Islet precursor cell (in vitro differentiated cells): ENCODE data around the gene MAP3K14.

Experiments used
- DNase-seq: peaks from one replicate; pipeline ENCODE4 v3.0.0-alpha.2; 2018

MAP3K14 gene

GRCh38 chr17:45277216-45277849 lies 39.5 kb downstream of the MAP3K14 start:
- DNase-seq: peak; percentile 96

GRCh38 chr17:45276031-45276430 lies 40.8 kb downstream of the MAP3K14 start:
- DNase-seq: no peak

DNA sequence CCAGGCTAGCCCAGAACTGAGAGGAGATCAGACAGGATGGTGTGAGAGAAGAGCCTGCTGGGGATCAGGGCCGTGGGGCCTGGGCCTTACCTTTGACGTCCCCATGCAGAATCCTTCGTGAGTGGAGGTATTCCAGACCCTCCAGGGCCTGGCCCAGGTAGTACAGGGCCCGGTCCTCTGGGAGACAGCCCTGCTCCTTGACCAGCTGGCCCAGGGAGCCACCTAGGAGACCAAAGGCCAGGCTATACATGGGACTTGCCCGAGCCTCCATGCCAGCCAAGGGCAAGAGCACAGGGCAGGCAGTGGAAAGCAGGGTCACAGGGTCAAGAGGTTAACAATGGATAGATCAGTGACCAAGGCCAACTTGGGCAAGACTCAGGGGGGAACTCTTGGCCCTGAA lies 42.8 kb downstream of the MAP3K14 start:
- no peak for DNase-seq

- DNase-seq: peak; percentile 54
Measured at GRCh38 chr17:45273551-45273957, 43.3 kb downstream of the MAP3K14 start.

- DNase-seq: no peak
Measured at GRCh38 chr17:45271603-45272002, 45.2 kb downstream of the MAP3K14 start.

- peak; percentile 80 for DNase-seq
Measured at GRCh38 chr17:45270828-45271418, 45.9 kb downstream of the MAP3K14 start.

DNA sequence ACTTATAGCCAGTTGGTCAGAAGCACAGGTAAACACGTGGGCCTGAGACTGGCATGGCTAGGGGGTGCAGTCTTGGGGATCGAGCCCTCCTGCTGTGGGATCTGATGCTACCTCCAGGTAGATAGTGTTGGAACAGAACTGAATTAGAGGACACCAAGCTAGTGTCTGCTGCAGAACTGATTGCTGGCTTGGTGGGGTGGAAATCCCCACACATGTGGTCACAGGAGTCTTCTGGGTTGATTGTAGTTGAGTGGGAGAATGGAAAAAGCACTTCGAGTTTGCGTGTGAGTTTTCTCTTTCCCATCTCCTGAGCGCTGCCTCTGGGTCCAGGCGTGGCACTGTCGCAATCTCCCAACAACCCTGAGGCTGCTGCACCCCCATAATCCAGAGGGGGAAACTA lies 46.9 kb downstream of the MAP3K14 start:
- DNase-seq: no peak

DNA sequence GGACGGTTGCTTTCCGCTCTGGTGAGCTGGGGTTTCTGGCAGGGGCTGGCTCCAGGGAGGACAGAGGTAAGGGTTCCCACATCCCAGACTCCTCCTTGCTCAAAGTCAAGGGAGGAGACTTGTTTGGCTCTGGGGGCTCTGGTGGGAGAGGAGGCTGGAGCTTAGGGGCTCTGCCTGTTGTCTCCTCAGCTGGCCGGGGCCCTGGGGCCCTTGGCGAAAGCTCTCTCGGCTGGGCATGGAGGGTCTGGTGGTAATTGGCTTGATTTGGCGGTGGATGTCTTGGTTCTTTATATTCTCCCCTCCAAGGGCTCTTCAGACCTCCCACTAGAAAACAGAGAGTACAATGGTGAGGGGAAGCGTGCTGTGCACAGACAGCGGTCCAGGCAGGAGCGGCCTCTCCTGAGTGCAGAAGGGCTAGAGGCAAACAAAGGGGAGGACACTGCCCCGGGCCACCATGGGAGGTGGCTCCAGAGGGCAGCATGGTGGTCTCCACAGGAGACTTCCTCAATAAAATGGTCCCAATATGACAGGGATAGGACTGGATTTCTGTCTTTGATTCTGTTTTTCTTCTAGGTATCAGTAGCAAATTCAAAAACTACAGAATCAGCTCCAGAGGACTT lies 49.3 kb downstream of the MAP3K14 start:
- no peak for DNase-seq

GRCh38 chr17:45266372-45266926 lies 50.4 kb downstream of the MAP3K14 start:
- no peak for DNase-seq

DNA sequence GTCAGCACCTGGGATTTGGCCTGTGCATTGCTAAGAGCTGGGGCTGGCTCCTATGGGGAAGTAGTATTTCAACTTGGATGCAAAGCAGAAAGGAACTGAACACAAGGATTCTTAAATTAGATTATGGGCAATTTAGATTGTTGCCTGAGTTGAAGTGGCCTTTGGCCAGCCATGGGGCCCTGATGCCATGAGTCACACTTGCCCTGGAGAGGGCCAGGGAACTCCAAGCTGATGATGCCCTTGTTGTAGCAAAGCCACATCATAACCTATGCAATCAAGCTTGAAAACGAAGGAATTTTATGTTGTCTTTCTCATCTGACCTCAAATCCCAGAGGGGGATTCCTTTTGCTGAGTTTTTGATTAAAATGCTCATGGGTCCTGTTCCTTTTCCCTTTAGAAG lies 51.0 kb downstream of the MAP3K14 start:
- no peak for DNase-seq

- DNase-seq: no peak
Measured at GRCh38 chr17:45264988-45265387, 51.8 kb downstream of the MAP3K14 start.

DNA sequence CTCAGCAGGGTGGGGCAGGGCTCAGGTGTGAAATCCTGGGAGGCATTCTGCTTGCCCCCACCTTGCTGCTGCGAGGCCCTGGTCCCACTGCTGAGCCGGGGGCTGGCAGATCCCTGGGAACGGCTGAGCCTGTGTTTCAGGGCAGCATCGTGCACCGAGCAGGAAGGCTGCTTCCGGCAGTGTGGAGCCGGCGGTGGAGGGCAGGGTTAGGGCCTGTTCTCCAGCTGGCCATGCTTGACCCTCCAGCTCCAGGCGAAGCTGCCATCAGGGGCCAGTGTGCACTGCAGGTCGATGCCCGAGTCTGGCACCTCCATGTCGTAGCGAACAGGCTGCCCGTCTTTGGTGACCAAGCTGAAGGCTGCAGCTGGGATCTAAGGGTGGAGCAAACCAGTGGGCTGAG lies 52.4 kb downstream of the MAP3K14 start:
- no peak for DNase-seq

GRCh38 chr17:45263477-45263860 lies 53.4 kb downstream of the MAP3K14 start:
- no peak for DNase-seq

DNA sequence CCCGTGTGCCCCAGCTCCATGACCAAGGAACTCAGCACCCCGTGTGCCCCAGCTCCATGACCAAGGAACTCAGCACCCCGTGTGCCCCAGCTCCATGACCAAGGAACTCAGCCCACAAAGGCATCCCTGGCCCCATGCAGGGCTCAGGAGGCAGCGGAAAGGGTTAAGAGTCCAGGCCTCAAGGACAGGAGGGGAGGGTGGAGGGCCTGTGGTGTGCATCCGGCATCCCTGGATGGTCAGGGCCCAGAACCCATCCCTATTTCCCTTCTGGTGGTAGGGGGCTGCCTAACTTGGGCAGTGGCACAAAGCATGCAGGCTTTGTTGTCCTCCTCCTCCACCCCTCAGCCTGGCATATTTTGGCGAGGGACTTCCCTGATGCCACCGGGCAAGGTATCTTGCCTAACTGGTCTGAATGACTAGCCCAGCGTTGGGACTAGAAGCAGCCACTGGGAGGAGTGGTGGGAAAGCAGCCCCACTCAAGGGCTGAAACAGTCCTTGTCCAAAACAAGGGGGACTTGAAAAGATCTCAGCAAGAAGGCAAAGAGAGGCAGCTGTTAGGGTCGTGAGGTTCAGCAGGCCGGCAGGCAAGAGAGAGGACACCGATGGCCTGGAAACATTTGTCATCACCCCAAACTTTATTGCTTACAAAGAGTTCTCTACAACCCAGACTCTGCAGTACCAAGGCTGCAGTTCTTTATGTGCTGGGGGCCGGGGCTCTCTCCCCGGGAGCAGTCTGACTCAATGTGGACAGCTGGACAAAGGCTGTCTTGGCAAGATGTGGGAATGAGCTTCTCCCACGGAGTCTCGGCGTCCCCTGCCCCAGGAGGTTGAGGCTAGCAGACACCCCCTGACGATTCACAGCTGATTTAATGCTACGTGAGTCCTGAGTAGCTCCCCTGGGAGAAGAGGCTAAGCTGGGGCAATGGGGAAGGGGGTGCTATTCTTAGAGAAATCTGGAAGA lies 54.0 kb downstream of the MAP3K14 start:
- DNase-seq: no peak

- peak; percentile 85 for DNase-seq
Measured at GRCh38 chr17:45261577-45262515, 55.0 kb downstream of the MAP3K14 start, which contains the start of gene SPATA32. TSS of gene SPATA32 (minus strand) at chr17:45262094. CDS start at chr17:45262016, 78 bp downstream.

DNA sequence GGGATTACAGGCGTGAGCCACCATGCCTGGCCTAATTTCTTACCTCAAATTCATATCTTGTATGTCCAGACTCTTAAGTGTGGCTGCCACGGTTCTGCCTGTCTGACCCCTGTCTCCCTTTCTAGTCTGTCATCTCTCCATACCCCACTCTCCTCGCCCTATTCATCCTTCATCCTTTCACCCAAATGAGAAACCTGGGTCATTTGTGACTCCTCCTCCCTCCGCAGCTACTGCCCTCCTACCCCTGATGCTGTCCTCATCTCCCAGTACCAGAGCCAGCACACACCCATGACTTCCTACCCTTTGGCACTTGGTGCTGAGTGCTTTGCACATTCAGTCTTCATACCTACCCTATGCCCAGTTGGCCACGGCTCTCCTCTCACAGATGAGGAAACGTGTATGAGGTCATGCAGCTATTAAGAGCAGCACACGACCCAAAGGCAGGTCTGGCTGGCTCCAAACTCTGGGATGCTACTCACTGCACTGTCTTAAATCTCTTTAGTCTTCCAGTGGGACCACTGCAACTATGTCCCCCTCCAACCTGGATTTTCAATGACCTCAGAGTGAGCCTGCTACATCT lies 56.5 kb downstream of the MAP3K14 start:
- DNase-seq: no peak

- no peak for DNase-seq
Measured at GRCh38 chr17:45258981-45259380, 57.8 kb downstream of the MAP3K14 start.

GRCh38 chr17:45257115-45257514 lies 59.7 kb downstream of the MAP3K14 start:
- no peak for DNase-seq

DNA sequence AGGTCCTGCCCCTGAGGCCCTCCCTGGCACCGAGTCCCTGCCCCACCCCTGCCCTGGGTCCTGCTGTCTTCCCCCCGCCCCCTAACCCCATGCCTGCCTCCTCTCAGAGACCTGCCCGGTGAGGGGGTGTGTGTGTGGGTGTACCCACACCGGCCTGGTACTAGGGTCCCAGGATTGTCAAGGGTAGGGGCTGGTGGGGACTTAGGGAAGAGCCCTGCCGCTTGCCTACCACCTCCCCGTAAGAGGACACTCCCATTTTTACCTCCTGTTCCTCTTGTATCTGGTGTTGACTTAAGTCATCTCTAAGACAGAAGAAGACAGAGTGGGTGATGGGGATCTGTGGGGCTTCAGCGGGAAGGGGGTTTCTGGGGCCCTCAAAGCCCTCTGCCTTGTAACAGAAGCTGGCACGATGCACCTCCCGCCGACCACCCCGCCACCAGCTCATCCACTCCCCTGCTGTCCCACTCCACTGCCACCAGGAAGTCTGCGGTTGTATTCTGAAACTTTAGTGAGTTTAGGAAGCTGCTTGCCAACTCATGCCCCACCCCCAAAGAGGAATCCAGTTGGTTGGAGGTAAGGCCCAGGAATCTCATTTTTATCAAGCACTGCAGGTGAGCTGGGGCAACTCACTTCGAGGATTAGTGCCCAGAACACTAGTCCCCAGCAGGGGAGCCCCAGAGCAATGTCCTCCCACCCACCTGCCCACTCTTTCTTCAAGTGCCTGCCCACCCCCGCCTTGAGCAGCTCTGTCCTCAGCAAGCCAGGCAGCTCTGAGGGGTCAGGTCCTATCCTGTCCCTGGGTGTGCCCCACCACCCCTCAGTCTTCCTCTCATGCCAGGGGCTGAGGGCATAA lies 60.5 kb downstream of the MAP3K14 start:
- DNase-seq: no peak

DNA sequence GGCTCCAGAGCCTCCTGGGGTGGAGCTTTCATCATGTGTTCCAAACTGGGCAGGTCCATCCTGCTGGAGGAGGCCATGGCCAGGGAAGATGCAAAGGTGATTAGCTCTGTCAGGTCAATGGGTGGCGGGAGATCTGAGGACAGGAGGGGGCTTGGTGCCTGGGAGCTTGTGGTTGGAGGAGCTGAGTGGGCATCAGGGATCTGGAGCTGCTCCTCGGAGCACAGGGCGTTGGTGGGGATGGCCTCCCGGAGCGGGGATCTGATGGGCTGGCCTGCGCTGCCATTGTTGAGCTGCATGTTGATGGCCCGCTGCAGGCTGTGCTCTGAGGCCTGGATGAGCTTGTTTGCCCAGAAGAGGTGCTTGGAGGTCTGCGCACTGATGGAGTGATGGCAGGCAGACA lies 61.5 kb downstream of the MAP3K14 start:
- no peak for DNase-seq
